Activated CD4-positive, alpha-beta memory T cell treated with anti-CD3 and anti-CD28 coated beads, Interleukin-2, amount 10 ng/mL, durations not matched to agents 7 days and 5 days (primary cell): ENCODE results near the gene IL20RB. TPM values are rescaled to one million over a fixed set of nuclear protein-coding genes. Genes with fewer than 3 reads are reported as not detected.
A peak's percentile ranks its signal among the peaks of the same experiment; 100 is the strongest.

Source experiments
- CTCF ChIA-PET: fragments of 350-600 bp; sonication (Branson Sonifier 250); formaldehyde crosslinking; loops from one replicate; lab custom pipeline; 2021; ENCODE audit warnings: antibody characterized with exemption, inconsistent platforms; lab: Charles Lee
- POLR2A ChIA-PET: fragments of 350-600 bp; sonication (Branson Sonifier 250); formaldehyde crosslinking; loops from one replicate; lab custom pipeline; 2021; ENCODE audit warnings: antibody characterized with exemption; lab: Charles Lee
- DNase-seq: peaks from one replicate; pipeline ENCODE4 v3.0.0-alpha.2; 2020
- H3K27ac Mint-ChIP-seq: one replicate; pipeline ENCODE4 v1.8.0; 2021; ENCODE audit warnings: mild to moderate bottlenecking, mixed read lengths
- H3K27me3 Mint-ChIP-seq: one replicate; pipeline ENCODE4 v1.8.0; 2021; ENCODE audit warnings: mixed read lengths
- H3K36me3 Mint-ChIP-seq: one replicate; pipeline ENCODE4 v1.8.0; 2021; ENCODE audit warnings: low read depth, mixed read lengths
- H3K4me1 Mint-ChIP-seq: one replicate; pipeline ENCODE4 v1.8.0; 2021; ENCODE audit warnings: mixed read lengths
- H3K4me3 Mint-ChIP-seq: one replicate; pipeline ENCODE4 v1.8.0; 2021; ENCODE audit warnings: mild to moderate bottlenecking, mixed read lengths
- H3K9me3 Mint-ChIP-seq: one replicate; pipeline ENCODE4 v1.8.0; 2021; ENCODE audit warnings: mixed read lengths
- total RNA-seq, 2 experiments: library from RNA; stranded (reverse); gene quantifications; one replicate each; pipeline ENCODE4 v1.2.3, GENCODE V29; 2021

The IL20RB gene
- total RNA-seq, 2 experiments from 2014 or later, result 1.4 to 1.6 TPM

DNA sequence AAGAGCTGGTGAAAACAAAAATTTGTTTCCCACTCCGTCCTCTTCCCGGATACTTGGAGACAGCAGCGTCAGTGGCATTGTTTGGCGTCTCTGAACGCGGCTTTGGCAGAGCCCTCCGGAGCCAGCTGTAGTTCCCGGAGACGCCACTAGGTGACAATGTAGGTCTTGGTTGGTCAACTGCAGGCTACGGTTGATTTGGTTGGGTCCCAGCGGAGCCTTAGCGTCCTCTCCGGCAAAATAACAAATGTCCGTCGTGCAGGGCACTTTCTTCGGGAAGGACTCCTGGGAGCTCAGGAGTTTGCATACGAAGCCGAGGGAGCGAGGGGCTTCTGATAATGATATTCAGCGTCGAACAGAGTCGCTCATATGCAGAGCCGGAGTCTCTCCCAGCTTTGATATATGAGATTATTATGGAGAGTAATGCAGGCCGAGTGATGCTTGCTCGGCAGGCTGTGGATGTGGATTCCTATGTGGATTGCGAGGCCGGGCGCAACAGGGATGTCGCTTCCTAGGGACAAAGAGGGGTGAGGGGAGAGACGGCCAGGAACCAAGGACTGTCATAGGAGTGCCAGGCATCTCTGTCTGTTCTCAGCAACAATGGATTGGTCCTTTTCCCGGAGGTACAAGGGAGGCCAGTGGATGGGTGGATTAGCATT is 74.8 kb downstream of the IL20RB start:
- peak; percentile 76 for DNase-seq
- Mint-ChIP-seq H3K4me3 (no peak overlapping the region), H3K27me3 (peaks cover 13% of the 10 kb centered on the region), H3K9me3 (no peaks in the 10 kb centered on the region), H3K27ac (no peak overlapping the region), H3K36me3 (no peaks in the 10 kb centered on the region), H3K4me1 (peaks cover 7% of the 10 kb centered on the region)
- ChIA-PET CTCF (interaction anchor here (0.7 to 5.5 kb wide), 21 partner anchors 8 to 963 kb away, joined by 3 to 24 read pairs (median 4); partner anchors contain the start of gene STAG1), POLR2A (interaction anchor here (0.6 to 0.9 kb wide), 2 partner anchors 171 to 354 kb away, joined by 3 read pairs; partner anchors contain the start of gene NCK1)

DNA sequence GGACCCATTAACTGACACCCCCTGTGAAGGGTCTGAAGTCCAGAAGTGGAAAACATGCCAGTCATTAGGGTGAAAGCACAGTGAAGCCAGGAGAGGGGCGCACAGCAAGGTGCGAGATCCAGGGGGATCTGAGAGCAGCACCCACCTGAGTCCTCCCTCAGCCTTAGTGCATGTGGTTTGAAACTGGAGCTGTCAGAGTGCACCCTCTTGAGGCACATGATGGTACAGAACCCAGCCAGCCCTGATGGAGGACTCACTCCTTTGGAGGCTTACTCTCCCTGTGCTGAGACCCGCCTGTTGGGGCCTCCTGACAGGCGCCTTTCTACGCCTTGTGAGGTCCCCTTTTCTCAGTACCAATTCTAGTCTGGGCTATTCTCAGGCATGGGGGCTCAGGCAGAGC is 77.8 kb downstream of the IL20RB start:
- CTCF ChIA-PET, result interaction anchor here (5.5 kb wide), 1 partner anchor 21 kb away, joined by 24 read pairs; no protein-coding TSS in a partner anchor
- no peaks in the 10 kb centered on the region for H3K36me3 Mint-ChIP-seq
- H3K27me3 Mint-ChIP-seq, result peaks cover 10% of the 10 kb centered on the region
- H3K4me3 Mint-ChIP-seq, result no peak overlapping the region
- POLR2A ChIA-PET, result no interaction called here
- H3K4me1 Mint-ChIP-seq, result peaks cover 7% of the 10 kb centered on the region
- no peak for DNase-seq
- no peak overlapping the region for H3K27ac Mint-ChIP-seq
- no peaks in the 10 kb centered on the region for H3K9me3 Mint-ChIP-seq

DNA sequence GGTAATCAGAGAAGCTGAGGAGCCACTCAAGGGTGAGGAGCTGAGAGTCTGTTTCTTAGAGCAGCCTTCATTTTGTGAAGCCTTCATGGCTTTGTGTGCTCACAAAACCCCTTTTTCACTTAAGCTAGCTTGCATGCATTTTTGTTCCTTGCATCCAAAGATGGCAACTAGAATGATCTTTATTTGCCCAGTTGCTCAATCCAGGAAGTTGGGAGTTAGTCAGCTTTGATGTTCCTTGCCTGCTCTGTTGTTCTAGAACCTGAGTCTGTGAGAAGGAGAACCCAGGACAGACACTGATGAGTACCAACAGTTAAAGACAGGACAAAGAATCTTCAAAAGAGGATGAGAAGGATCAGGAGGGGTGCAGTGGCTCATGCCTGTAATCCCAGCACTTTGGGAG is 81.8 kb downstream of the IL20RB start:
- CTCF ChIA-PET, result no interaction called here

DNA sequence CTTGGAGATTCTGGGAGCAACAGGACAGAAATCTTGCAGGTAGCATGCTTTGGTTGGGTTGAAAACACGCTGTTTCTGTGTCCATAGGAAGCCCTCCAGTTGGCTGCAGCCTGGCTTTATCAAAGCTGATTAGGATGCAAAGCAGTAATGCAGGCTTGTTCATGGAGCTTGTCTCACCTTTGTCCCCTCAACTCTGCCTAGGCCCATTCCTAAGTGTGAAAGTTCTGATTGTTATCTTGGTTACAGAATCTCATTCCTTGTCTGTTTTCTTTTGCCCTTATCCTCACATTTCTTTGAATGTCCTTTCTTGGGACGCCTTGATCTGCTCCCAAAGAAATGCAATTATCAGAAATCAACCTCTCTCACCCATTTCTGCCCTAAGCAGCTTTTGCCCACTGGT is 83.5 kb downstream of the IL20RB start:
- ChIA-PET POLR2A (no interaction called here), CTCF (interaction anchor here (1.8 kb wide), 1 partner anchor 9 kb away, joined by 9 read pairs; no protein-coding TSS in a partner anchor)
- Mint-ChIP-seq H3K9me3 (no peaks in the 10 kb centered on the region), H3K4me1 (no peaks in the 10 kb centered on the region), H3K4me3 (no peak overlapping the region), H3K27me3 (peaks cover under 1% of the 10 kb centered on the region), H3K36me3 (no peaks in the 10 kb centered on the region), H3K27ac (no peak overlapping the region)
- DNase-seq, result no peak

More for the DNA sequence above, 81.8 kb downstream of the IL20RB start:
- POLR2A ChIA-PET, result no interaction called here
- Mint-ChIP-seq H3K4me3 (no peak overlapping the region), H3K27ac (no peak overlapping the region), H3K4me1 (no peaks in the 10 kb centered on the region), H3K27me3 (no peaks in the 10 kb centered on the region), H3K9me3 (no peaks in the 10 kb centered on the region), H3K36me3 (no peaks in the 10 kb centered on the region)
- DNase-seq, result no peak

DNA sequence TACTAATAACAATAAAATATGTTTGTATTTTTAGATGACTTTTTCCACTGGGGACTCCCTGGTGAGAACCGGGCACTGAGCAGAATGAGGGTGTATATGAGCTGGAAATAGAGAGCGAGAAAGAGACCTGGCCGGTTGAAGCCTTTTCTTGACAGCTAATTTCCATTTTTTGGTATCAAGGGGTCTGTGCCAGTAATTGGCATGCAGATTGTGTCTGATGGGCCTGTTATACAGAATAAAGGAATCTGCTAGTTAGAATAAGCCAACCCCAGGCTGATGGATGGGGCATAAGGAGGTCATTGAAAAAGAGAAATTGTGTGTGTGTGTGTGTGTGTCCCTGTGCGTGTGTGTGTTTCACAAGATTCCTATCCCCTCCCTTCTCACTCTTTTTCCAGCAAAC is 83.9 kb downstream of the IL20RB start:
- no peak overlapping the region for H3K27ac Mint-ChIP-seq
- peaks cover 2% of the 10 kb centered on the region for H3K27me3 Mint-ChIP-seq
- H3K4me3 Mint-ChIP-seq, result no peak overlapping the region
- no peaks in the 10 kb centered on the region for H3K4me1 Mint-ChIP-seq
- no peaks in the 10 kb centered on the region for H3K9me3 Mint-ChIP-seq
- DNase-seq, result no peak
- ChIA-PET CTCF (interaction anchor here (1.8 kb wide), 1 partner anchor 9 kb away, joined by 9 read pairs; no protein-coding TSS in a partner anchor), POLR2A (no interaction called here)
- no peaks in the 10 kb centered on the region for H3K36me3 Mint-ChIP-seq

DNA sequence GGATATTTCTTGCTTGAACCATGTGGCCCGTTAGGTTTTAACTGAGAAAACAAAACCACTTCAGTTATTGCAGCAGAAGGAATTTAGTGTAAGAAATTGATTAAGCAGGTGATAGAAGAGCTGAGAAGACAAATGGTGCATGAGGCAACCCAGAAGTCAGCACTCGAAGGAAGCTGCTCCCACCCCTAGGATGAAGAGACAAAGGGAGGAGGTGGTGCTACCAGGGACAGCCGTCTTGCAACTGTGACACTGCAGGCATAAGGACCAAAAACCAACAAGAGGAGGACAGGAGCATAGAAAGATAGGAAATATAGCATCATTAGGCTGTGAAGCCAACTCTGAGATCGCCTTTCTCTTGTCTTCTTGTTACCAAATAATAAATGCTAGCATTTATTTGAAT is 89.0 kb downstream of the IL20RB start:
- Mint-ChIP-seq H3K4me1 (no peaks in the 10 kb centered on the region), H3K27ac (no peak overlapping the region), H3K4me3 (no peak overlapping the region), H3K9me3 (no peaks in the 10 kb centered on the region), H3K27me3 (peaks cover 2% of the 10 kb centered on the region), H3K36me3 (no peaks in the 10 kb centered on the region)
- DNase-seq, result no peak
- ChIA-PET POLR2A (no interaction called here), CTCF (no interaction called here)

DNA sequence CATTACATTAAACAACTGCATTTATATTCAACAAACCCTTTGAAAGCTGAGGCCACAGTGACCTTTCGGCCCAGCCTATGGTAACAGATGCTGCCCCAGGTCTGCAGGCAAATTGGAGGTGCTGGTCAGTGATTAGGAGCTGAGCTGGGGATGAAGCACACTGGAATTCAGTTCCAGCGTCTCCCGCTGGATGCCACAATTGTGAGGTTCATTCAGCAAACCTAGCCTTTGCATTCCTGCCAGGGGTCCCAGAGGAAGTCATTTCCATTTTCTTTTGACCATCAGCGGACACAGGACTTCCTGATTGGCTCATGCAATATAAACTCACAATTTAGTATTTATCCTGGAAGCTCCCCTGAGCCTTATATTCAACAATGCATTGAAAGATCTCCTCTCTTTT is 89.5 kb downstream of the IL20RB start:
- Mint-ChIP-seq H3K9me3 (no peaks in the 10 kb centered on the region), H3K27ac (no peak overlapping the region), H3K4me3 (no peak overlapping the region), H3K4me1 (no peaks in the 10 kb centered on the region), H3K27me3 (peaks cover 2% of the 10 kb centered on the region), H3K36me3 (no peaks in the 10 kb centered on the region)
- DNase-seq, result no peak
- ChIA-PET POLR2A (no interaction called here), CTCF (no interaction called here)

DNA sequence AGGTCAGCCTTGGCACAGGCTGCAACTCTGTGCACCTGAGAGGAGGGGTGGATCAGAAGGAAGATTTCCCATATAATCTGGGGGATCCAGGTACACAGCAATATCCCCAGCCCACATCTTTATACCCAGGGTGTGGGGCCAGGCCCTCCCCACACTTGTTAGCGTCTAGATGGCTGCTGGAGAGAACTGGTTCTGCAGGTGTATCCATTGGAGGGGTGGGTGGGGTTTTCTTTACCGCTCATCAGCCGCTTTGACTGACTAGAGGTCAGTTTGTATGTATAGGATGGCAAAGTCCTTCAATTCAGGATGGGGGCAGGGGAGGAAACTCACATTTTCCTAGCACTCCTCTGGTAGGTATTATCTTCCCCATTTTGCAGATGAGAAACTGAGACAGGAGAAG is 92.5 kb downstream of the IL20RB start:
- CTCF ChIA-PET, result no interaction called here
- H3K27ac Mint-ChIP-seq, result no peak overlapping the region

DNA sequence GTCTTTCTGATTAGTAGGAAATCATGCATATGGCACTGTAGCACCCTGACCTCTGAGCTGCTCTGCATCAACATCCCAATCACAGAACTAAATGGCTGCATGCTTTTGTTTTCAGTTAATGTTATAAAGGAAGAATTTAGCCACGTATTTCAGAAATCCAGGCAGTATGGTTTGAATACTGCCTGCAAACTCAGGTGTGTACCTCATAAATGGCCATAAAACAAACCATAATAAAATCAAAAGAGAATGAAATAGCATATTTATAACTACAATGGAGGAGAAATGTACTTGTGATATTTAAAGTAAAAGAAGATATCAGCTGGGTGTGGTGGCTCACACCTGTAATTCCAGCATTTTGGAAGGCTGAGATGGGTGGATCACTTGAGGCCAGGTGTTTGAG is 94.5 kb downstream of the IL20RB start:
- POLR2A ChIA-PET, result no interaction called here
- peaks cover 2% of the 10 kb centered on the region for H3K27me3 Mint-ChIP-seq
- H3K36me3 Mint-ChIP-seq, result no peaks in the 10 kb centered on the region
- no peak overlapping the region for H3K4me3 Mint-ChIP-seq
- no peaks in the 10 kb centered on the region for H3K4me1 Mint-ChIP-seq
- H3K9me3 Mint-ChIP-seq, result no peaks in the 10 kb centered on the region
- DNase-seq, result no peak
- H3K27ac Mint-ChIP-seq, result no peak overlapping the region
- CTCF ChIA-PET, result interaction anchor here (3.5 kb wide), 1 partner anchor 19 kb away, joined by 13 read pairs; no protein-coding TSS in a partner anchor

More for the DNA sequence above, 92.5 kb downstream of the IL20RB start:
- Mint-ChIP-seq H3K4me3 (no peak overlapping the region), H3K27me3 (peaks cover 2% of the 10 kb centered on the region), H3K36me3 (no peaks in the 10 kb centered on the region), H3K9me3 (no peaks in the 10 kb centered on the region), H3K4me1 (no peaks in the 10 kb centered on the region)
- DNase-seq, result no peak
- POLR2A ChIA-PET, result no interaction called here

Other genes starting within 250 kb of the IL20RB start
- gene STAG1, start 205.6 kb upstream of the IL20RB start, total RNA-seq, result 10 to 100 TPM; 34.1 to 36.2 TPM
- under 1 TPM; 0.80 to 0.83 TPM for gene SLC35G2, start 138.9 kb upstream of the IL20RB start, total RNA-seq
- gene NCK1, start 95.8 kb upstream of the IL20RB start, total RNA-seq, result 10 to 100 TPM; 50.8 to 51.3 TPM